ENCODE measurements around the gene BRINP1.

Gene BRINP1, protein sequence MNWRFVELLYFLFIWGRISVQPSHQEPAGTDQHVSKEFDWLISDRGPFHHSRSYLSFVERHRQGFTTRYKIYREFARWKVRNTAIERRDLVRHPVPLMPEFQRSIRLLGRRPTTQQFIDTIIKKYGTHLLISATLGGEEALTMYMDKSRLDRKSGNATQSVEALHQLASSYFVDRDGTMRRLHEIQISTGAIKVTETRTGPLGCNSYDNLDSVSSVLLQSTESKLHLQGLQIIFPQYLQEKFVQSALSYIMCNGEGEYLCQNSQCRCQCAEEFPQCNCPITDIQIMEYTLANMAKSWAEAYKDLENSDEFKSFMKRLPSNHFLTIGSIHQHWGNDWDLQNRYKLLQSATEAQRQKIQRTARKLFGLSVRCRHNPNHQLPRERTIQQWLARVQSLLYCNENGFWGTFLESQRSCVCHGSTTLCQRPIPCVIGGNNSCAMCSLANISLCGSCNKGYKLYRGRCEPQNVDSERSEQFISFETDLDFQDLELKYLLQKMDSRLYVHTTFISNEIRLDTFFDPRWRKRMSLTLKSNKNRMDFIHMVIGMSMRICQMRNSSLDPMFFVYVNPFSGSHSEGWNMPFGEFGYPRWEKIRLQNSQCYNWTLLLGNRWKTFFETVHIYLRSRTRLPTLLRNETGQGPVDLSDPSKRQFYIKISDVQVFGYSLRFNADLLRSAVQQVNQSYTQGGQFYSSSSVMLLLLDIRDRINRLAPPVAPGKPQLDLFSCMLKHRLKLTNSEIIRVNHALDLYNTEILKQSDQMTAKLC

DNA sequence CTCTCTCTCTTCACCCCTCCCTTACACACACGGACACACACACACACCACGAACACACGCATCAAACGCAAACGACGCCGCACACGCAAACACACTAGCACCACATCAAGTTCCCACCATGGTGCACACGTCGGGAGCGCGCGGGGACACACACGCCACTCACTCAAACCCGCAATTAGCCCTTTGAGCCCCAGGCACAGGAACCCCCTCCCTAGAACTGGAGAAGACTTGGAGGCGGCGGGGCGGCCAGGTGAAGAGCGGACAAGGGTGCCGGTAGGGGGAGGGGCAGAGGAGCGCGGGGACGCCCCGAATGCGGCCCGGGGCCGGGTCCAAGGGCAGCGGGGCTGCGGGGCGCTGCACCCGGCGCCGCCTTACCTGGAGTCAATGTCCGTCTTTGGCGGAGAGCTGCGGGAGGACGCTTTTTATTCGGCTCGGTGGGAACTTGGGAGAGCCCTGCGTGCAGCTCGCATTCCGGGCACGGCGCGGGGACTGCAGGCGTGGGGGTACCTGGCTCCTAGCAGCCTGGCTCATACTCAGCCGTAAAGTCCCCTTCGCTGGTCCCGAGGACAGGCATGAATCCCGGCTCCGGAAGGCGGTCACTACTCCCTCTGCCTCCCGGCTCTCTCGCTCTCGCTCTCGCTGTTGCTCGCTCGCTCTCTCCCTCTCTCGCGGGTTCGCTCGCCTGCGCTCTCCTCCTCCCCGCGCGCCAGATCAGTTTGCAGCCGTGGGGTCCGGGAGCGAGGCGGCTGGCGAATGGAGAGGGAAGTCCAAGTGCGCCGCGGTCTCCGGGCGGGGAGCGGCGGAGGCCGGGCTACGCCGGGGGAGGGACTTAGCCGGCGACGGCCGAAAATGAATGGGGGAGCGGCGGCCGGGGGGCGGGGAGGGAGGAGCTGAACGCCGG lies at the start of gene BRINP1:
Gene BRINP1, minus strand, starts transcription at position 755 of the 901 bp plus-strand sequence. CDS start 56,080 bp downstream, outside the sequence.
- H3K4me1 Mint-ChIP-seq, result no peaks in the 10 kb centered on the region
- no peaks in the 10 kb centered on the region for H3K36me3 Mint-ChIP-seq
- H3K4me3 Mint-ChIP-seq, result no peak within 1 kb of the TSS
- H3K9me3 Mint-ChIP-seq, result peaks cover 9% of the 10 kb centered on the region
- H3K27ac Mint-ChIP-seq, result no peak within 1 kb of the TSS
- peaks cover 30% of the 10 kb centered on the region for H3K27me3 Mint-ChIP-seq

DNA sequence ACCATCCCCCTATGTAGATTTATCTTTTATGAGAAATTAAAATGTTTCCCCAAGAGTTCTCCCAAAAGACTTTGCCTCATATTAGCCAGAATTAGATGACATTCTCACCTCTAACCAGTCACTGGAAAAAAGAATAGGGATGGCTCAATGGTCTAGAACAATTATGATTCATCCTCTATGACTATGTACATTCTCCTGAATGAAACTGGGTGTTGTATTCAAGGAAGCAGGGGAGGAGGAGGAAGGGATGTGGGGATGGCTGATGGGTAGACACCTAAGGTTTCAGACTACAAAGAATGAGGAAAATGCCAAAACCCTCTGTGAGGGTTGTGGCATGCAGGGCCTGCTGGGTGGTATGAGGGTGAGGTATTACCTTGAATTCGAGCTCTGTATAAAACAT lies 49.5 kb upstream of the BRINP1 start:
- Mint-ChIP-seq H3K4me3 (no peak overlapping the region), H3K9me3 (peaks cover 18% of the 10 kb centered on the region), H3K27me3 (no peaks in the 10 kb centered on the region), H3K36me3 (no peaks in the 10 kb centered on the region), H3K4me1 (no peaks in the 10 kb centered on the region), H3K27ac (no peak overlapping the region)

DNA sequence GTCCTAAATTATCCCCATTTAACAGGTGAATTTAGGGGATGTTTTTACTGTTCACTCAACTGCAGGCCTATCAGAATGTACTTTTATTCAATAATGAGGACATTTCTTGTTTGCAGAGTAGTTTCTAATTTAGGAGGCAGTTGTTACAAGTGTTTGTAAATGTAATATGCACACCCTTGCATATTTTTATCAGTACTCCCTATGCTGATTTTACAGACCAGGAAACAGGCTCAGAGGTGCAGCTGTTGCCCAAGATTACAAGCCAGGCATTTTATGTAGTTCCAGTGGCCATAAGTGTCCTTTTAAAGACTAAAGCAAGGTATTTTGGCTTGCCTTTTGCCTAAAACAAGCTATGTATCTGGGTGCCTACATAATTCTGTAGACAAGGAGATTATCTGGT lies 47.6 kb upstream of the BRINP1 start:
- H3K4me1 Mint-ChIP-seq, result no peaks in the 10 kb centered on the region
- no peak overlapping the region for H3K27ac Mint-ChIP-seq
- no peak overlapping the region for H3K4me3 Mint-ChIP-seq
- H3K9me3 Mint-ChIP-seq, result peaks cover 17% of the 10 kb centered on the region
- no peaks in the 10 kb centered on the region for H3K27me3 Mint-ChIP-seq
- H3K36me3 Mint-ChIP-seq, result no peaks in the 10 kb centered on the region

DNA sequence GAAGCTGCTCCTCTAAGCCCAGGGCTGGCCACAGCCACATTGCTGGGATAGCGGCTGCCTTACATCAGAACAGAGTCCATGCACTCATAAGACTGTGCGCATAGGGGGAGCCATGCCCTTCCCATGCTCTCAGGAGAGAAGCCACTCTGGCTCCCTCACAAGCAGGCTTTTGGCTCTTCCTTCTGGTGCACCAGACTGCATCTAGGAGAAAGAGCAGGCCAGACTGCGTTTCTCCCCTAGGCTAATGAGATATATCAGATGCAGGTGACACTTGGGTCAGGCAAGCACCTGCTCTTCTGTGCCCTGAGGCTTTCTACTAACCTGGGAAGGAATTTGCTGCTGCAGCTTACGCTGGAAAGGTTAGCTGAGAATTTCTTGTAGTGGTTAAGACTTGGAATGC lies 43.2 kb upstream of the BRINP1 start:
- no peak overlapping the region for H3K4me3 Mint-ChIP-seq
- H3K9me3 Mint-ChIP-seq, result no peaks in the 10 kb centered on the region
- H3K27ac Mint-ChIP-seq, result no peak overlapping the region
- no peaks in the 10 kb centered on the region for H3K36me3 Mint-ChIP-seq
- H3K27me3 Mint-ChIP-seq, result no peaks in the 10 kb centered on the region
- no peaks in the 10 kb centered on the region for H3K4me1 Mint-ChIP-seq

DNA sequence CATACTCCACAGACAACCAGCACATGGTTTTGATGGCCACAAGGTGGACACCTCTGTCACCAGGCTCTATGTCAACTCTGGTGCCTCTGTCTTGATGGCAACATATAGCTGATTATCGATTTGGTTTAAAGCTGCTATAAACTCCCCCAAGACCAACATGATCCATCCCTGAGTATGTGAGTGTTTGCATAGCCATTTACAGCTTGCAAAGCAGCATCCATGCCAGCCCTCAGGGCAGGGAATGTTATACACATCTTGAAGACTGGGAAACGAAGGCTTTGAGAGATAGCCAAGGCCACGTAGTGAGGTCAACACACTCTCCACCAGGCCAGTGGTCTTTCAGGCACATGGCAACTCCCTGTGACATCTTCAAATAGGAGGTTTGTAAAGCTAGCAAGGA lies 40.3 kb upstream of the BRINP1 start:
- Mint-ChIP-seq H3K27me3 (no peaks in the 10 kb centered on the region), H3K4me3 (no peak overlapping the region), H3K27ac (no peak overlapping the region), H3K36me3 (no peaks in the 10 kb centered on the region), H3K9me3 (no peaks in the 10 kb centered on the region), H3K4me1 (no peaks in the 10 kb centered on the region)

DNA sequence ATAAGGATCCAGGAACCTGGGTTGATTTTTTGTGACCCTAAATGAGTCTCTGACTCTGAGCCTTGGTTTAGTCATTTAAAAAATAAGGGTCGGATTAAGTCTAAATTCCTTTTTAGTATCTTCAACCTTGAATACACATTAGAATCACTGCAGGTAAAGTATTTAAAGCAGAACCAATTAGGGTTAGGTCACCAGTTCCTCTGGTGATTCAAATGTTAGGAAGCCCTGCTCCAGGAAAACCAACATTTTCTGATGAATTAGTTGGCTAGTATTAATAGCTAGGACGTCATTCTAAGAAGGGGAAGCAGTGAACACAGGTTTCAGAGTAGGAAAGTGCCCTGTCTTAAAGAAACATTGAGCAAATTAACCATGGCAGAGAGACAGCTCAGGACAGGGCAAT lies 31.4 kb upstream of the BRINP1 start:
- H3K4me3 Mint-ChIP-seq, result no peak overlapping the region
- no peak overlapping the region for H3K27ac Mint-ChIP-seq
- H3K9me3 Mint-ChIP-seq, result peaks cover 6% of the 10 kb centered on the region
- H3K36me3 Mint-ChIP-seq, result no peaks in the 10 kb centered on the region
- H3K4me1 Mint-ChIP-seq, result no peaks in the 10 kb centered on the region
- no peaks in the 10 kb centered on the region for H3K27me3 Mint-ChIP-seq

DNA sequence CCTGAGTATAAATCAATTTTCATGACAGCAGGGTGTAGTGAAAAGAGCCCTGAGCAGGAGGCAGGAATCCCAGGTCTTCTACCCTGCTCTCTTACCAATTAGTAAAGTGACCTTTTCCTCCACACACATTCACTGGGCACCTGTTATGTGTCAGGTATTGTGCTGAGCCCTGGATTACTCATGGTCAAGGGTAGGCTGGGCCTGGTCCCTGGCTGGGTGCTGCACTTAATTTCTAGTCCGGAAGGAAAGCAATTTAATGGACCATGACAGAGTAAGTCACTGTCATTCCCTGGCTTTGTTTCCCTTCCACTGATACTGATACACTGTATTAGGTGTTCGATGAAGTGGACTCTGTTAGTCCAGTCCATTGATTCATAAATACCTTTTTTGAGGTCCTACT lies 29.1 kb upstream of the BRINP1 start:
- Mint-ChIP-seq H3K27me3 (no peaks in the 10 kb centered on the region), H3K4me1 (no peaks in the 10 kb centered on the region), H3K27ac (no peak overlapping the region), H3K9me3 (peaks cover 3% of the 10 kb centered on the region), H3K4me3 (no peak overlapping the region), H3K36me3 (no peaks in the 10 kb centered on the region)

DNA sequence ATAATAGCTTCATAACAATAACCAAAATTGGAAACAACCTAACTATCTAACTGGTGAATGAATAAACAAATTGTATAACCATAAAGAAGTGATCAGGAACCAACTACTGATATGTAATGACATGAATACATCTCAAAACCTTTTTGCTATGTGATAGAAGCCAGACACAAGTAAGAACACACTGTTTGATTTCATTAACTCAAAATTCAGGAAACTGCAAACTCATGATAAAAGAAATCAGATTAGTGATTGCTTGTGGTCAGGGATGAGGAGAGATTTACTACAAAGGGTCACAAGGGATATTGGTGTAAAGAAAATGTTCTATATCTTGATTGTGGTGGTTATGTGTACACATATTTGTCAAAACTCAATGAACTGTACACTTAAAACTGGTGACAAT lies 22.6 kb upstream of the BRINP1 start:
- no peak overlapping the region for H3K27ac Mint-ChIP-seq
- no peak overlapping the region for H3K4me3 Mint-ChIP-seq
- peaks cover 14% of the 10 kb centered on the region for H3K9me3 Mint-ChIP-seq
- no peaks in the 10 kb centered on the region for H3K27me3 Mint-ChIP-seq
- no peaks in the 10 kb centered on the region for H3K4me1 Mint-ChIP-seq
- H3K36me3 Mint-ChIP-seq, result no peaks in the 10 kb centered on the region

DNA sequence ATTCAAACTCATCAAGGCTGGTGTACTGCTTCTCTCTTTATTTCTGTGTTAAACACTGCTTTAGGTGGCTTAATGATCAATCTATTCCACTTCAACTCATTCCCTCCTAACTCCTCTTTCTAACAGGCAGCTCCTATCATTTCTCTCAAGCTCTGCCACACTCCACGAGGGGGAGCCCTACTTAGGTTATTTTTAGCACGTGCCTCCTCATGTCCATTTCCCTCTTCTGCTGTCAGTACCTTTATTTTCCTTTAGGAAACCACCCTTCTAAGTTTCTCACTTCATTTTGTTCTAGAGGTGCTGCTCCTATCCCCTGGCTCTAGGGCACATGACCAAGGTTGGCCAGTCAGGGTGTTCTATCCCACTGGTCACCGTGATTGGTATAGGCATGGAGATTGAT lies 6.7 kb upstream of the BRINP1 start:
- Mint-ChIP-seq H3K36me3 (no peaks in the 10 kb centered on the region), H3K27me3 (peaks cover 8% of the 10 kb centered on the region), H3K4me3 (no peak overlapping the region), H3K27ac (no peak overlapping the region), H3K9me3 (no peaks in the 10 kb centered on the region), H3K4me1 (no peaks in the 10 kb centered on the region)

DNA sequence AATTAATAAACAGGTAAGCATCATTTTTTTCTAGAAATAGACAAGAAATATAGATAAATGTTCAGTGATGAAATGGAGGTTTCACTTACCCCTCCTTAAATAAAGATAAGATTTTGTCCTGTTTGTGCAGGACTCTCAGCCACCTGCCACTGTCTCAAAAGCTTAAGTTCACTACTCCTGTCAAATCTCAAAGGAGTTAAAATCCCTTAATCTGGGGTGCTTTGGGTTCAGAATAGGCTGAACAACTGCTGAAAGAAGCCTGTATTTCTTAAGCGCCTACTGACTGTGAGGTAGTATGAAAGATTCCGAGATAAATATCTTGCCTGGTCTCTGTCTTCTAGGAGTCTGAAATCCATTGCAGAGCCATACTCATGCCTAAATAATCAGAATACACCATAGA lies 3.7 kb upstream of the BRINP1 start:
- H3K4me1 Mint-ChIP-seq, result no peaks in the 10 kb centered on the region
- no peak overlapping the region for H3K4me3 Mint-ChIP-seq
- no peaks in the 10 kb centered on the region for H3K36me3 Mint-ChIP-seq
- no peak overlapping the region for H3K27ac Mint-ChIP-seq
- peaks cover 25% of the 10 kb centered on the region for H3K27me3 Mint-ChIP-seq
- H3K9me3 Mint-ChIP-seq, result peaks cover 5% of the 10 kb centered on the region

DNA sequence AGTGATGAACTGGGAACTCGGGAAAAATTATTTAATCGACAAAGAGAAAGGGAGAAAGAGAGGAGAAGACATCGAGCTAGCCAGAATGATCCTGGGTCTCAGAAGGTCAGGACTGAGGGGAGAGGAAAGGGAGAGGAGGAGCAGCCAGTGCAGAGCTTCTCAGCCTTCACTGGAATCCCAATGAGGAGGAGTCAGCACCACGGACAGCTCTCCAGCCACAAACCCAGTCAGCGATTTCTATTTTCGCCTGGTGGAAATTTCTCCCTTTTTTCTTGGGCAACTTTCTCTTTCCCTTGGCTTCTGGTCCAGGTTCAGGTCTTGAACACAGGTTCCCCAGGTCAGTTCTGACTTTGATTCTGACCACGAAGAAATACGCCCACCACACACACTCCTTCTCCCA lies 1.6 kb upstream of the BRINP1 start:
- Mint-ChIP-seq H3K4me3 (no peak overlapping the region), H3K36me3 (no peaks in the 10 kb centered on the region), H3K9me3 (peaks cover 9% of the 10 kb centered on the region), H3K27ac (peak overlapping the region; percentile 30), H3K27me3 (peaks cover 26% of the 10 kb centered on the region), H3K4me1 (no peaks in the 10 kb centered on the region)

DNA sequence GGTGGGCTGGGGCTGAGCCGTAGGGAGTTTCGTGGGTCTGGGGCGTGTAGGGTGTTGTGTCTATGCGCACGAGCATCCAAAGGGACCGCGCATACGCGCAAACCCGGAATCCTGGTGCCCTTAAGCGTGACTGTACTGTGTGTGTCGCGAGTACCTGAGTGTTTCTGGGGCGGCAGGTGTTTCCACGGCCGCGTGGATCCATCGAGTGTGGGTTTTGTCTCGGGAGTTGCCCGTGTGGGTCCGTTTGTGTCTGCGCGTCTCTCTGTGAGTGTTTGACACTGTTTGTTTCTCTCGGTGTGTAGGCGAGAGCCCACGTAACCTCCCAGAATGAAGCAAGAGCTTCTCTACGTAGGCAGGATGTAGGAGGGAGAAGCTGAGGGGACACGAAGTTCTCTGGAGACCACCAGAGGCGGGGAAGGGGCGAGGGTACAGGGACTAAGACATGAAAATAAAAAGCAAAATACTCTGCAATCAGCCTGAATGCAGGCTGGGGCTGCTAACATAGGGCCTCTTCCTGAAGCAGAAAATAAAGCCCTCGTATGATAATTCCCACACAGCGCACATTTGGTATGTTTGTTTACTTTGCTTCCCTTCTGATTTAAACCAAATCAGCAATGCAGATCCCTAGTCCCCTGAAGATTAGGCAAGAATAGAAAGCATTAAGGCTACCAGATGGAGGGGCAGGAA lies 588 bp upstream of the BRINP1 start:
- peaks cover 30% of the 10 kb centered on the region for H3K27me3 Mint-ChIP-seq
- peaks cover 9% of the 10 kb centered on the region for H3K9me3 Mint-ChIP-seq
- no peaks in the 10 kb centered on the region for H3K36me3 Mint-ChIP-seq
- no peaks in the 10 kb centered on the region for H3K4me1 Mint-ChIP-seq
- no peak overlapping the region for H3K27ac Mint-ChIP-seq
- H3K4me3 Mint-ChIP-seq, result no peak overlapping the region

DNA sequence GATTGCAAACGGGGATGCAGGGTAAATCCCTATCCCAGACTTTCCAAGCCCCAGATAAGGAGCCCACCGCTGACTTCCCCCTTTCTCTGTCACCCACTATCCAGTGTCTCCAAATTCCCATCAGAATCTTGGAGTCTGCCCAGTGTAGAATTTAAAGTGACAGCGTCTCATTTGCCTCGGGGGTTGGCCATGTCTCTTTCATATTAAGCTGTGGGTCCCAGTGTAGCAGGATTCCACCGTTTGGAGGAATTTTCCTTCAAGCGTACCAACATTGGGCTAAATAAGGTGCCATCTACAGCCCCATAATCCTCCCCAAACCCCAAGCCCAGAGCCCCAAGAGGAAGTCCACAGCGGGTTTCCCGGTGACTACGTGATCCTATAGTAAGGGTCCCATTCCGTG lies 1.1 kb downstream of the BRINP1 start:
- H3K36me3 Mint-ChIP-seq, result no peaks in the 10 kb centered on the region
- H3K27me3 Mint-ChIP-seq, result peaks cover 30% of the 10 kb centered on the region
- peaks cover 9% of the 10 kb centered on the region for H3K9me3 Mint-ChIP-seq
- H3K4me3 Mint-ChIP-seq, result no peak overlapping the region
- H3K4me1 Mint-ChIP-seq, result no peaks in the 10 kb centered on the region
- no peak overlapping the region for H3K27ac Mint-ChIP-seq

DNA sequence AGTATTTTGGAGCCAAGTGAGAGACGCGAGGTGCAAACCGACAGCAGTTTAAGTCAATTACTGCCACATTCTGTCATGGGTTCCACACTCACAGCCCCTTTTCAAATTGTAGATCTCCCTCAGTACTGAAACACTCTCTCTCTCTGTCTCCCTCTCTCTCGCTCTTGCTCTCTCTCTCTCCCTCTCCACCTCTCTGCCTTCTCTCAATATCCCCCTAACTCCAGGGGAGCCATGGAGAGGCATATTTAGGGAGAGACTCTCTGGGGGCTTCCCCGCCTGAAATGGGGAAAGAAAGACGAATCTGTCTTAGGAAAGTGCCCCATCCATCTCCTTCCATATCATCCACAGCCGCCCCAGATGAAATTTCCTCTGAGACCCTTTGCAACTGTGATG lies 1.6 kb downstream of the BRINP1 start:
- peaks cover 9% of the 10 kb centered on the region for H3K9me3 Mint-ChIP-seq
- no peaks in the 10 kb centered on the region for H3K36me3 Mint-ChIP-seq
- no peak overlapping the region for H3K27ac Mint-ChIP-seq
- H3K4me3 Mint-ChIP-seq, result no peak overlapping the region
- no peaks in the 10 kb centered on the region for H3K4me1 Mint-ChIP-seq
- peaks cover 30% of the 10 kb centered on the region for H3K27me3 Mint-ChIP-seq
